Stimulated activated CD8-positive, alpha-beta memory T cell treated with anti-CD3 and anti-CD28 coated beads, Interleukin-4, amount 100 ng/mL, for 24 hours (primary cell): ENCODE measurements around the gene CELSR3.

Experiments used
- DNase-seq: peaks from one replicate; pipeline ENCODE4 v3.0.0-alpha.2; 2020; ENCODE audit warnings: low read depth

The CELSR3 gene

GRCh38 chr3:48685603-48686511, 23.2 kb upstream of the CELSR3 start, which contains the start of gene NCKIPSD:
NCKIPSD (minus strand) TSS chr3:48685915; CDS start chr3:48685807, 108 bp downstream.
- peak; percentile 87 for DNase-seq

GRCh38 chr3:48685293-48685602, 22.6 kb upstream of the CELSR3 start:
- no peak for DNase-seq

DNA sequence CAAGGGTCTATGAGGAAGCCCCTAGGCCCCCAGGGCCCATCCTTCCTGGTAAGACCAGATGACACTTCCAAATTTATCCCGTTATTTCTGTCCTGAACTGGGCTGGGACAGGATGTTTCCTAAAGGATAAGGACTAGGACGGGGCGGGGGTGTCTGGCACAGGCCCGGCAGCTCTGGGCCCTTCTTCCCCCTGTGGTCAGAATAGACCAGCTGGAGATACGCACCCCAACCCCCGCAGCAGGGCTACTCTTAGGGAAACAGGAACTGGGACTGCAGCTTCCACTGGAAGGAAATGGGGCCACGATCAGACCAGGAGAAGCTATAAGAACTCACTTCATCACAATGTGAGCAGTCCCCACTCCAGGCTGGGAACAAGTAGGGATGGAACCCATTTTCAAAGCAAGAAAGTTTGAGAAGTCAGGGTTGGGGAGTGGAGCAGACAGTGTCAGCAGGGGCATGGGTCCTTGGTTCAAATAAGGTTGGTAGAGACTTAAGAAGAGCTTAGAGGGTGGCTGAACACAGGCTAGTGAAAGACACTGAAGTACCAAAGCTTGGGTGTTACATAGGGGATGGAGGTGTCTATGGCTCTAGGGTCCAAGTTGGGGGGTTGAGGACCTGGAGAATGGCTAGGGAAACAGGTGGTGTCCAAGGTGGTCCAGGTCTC, 21.9 kb upstream of the CELSR3 start:
- DNase-seq: no peak

DNA sequence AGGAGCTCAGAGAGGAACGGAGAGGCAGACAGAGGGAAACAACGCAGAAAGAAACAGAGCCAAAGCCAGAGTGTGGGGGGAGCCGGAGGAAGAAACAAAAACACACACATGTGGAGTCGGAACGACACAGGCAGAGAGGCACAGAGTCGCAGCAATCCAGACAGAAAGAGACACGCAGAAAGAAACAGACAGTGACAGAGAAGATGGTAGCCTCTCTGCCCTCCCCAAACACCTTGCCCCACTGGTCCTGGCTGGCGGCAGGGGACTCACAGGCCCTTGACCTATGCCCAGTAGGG, 21.3 kb upstream of the CELSR3 start:
- DNase-seq: no peak

GRCh38 chr3:48682786-48683185, 20.1 kb upstream of the CELSR3 start:
- no peak for DNase-seq

GRCh38 chr3:48681974-48682610, 19.4 kb upstream of the CELSR3 start:
- DNase-seq: no peak

DNA sequence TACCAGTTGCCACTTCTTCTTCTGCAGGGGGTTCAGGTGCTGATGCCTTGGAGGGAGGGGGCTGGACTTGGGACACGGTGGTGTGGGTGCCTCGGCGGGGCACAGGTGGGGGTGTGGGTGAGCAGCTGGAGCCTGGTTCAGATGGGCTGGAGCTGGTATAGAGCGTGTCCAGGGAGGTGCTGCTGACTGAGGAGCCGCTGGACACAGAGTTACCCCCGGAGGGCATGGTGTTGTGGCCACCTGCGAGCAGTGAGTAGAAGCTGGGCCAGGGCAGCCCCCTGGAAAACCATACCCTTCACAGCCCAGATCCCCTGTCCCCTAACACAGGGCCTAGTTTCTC, 18.8 kb upstream of the CELSR3 start:
- no peak for DNase-seq

GRCh38 chr3:48680811-48681540, 18.3 kb upstream of the CELSR3 start:
- DNase-seq: no peak

- DNase-seq: no peak
Observed at GRCh38 chr3:48679411-48680391, 17.0 kb upstream of the CELSR3 start.

- DNase-seq: no peak
Observed at GRCh38 chr3:48678566-48679380, 16.1 kb upstream of the CELSR3 start.

DNA sequence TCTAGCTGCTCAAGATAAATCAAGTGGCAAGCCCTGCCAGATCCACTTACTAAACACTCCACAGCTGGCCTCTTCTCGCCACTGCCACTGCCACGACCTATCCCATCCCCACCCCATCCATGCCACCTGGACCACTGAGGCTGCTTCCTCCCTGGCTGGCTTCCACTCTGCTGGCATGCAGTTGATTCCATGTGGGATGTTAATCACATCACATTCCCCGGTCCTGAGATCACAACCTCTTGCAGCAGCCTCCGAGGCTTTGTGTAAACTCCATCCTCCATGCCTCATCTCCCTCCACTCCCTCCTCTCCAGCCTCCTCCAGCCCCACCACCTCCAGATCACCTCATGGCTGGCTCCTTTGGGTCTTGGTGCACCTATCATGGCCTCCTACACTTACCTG, 15.4 kb upstream of the CELSR3 start:
- no peak for DNase-seq

DNA sequence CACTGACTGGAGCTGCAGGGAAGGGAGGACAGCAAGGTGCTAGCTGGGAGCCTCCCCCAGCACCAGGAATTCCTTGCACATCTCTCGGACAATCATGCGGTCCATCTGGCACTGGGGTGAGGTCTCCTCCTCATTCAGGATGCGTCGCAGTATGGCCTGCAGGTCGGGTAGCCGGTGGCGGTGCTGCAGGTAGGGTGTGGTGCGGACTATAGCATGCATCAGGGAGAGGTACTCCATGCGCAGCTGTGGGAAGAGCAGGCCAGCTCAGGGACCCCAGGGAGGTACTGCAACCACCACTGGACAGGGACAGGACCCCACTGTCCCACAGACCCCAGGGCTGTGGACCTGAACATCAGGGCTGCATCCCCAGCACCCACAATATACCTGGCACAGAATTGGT, 11.8 kb upstream of the CELSR3 start:
- no peak for DNase-seq

- DNase-seq: no peak
Observed at GRCh38 chr3:48672522-48672921, 9.8 kb upstream of the CELSR3 start.

- DNase-seq: no peak
Observed at GRCh38 chr3:48664929-48665328, 2.2 kb upstream of the CELSR3 start.

DNA sequence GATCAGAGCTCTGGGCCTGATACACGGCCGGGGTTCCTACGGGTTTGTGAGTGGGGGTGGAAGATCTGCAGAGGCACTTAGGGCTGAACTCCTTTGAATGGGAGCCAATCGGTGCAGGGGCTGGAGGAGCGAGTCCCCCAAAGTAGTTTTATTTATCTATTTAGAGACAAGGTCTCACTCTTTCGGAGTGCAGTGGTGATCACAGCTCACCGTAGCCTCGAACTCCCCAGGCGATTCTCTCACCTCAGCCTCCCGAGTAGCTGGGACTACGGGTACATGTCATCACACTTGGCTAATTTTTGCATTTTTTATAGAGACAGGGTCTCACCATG, 1.6 kb upstream of the CELSR3 start:
- DNase-seq: no peak

DNA sequence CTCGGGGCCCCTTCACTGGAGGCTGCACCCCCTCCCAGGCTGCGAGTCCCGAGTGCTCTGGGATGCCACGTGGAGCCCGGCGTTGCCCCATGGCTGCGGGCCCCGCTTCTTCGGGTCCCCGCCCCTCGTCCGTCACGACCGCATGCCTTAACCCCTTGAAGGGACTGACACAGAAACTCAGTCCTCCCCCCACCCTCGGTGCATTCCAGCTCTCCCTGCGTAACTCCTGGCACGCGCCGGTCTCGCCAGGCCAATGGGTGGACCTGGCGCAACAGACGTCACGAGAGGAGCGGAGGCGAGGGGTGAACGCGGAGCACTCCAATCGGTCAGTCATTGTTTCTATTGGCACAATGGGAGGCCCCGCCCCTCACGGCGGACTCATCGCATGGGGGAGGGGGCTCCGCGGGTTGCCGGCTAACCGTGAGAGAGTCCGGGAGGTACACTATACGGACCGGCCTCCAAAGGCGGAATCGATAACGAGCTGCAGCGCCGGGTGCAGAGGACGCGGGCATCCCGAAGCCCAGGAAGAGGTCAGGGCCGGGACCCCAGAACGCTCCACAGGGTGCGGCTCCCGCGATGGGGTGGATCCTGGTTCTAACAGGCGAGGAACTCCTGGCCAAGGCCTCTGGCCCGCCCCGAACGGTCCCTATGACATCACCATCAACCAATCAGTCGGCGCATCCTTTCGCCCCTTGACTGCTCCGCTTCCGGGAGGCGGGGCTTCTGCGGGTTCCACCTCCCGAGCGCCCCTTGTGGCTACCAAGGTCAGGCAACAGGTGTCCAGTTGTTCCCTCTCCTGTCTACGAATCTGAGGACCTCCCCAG, 1.0 kb upstream of the CELSR3 start:
- DNase-seq: peak; percentile 78

DNA sequence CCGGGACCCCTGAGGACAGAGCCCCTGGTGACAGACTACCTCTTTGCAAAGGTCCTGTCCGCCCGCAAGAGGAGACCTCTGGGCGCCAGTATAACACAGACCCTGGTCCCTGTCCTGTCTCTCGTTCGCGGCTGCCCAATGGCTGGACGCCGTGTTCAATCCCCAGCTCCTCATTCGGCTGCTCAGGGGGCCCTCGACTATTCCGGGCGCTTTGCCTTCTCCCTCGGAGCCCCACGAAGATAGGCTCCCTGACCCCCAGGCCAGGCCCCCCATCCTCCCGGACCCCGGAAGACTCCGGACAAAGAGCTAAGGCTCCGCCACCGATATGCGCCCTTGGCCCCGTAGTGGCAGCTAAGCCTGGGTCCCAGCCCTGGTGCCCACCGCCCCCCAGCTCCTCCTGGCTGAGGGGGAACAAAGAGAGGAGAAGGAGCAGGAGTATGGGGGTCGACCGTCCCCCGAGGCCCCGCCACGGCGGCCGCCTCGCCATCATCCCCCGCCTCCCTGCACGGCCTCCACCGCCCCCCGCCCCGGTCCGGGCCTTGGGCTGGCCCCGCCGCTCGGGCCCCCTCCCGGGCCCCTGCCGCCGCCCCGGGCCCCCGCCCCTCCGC, 437 bp downstream of the CELSR3 start:
- DNase-seq: no peak

- peak; percentile 52 for DNase-seq
Observed at GRCh38 chr3:48661501-48662144, 1.1 kb downstream of the CELSR3 start.
